K562 (cell line): Measurements from ENCODE around the gene CLASP1.

ENCODE experiments used
- POLR2A ChIP-seq: fragments of 450-650 bp; conservative IDR thresholded peaks from 2 replicates; pipeline ENCODE4 v1.6.1; 2016
- YY1 ChIP-seq, 3 experiments: IDR thresholded peaks; 2 replicates each; pipeline ENCODE4 v1.6.1; 2011; ENCODE audit warnings: low read length in 2 of 3, mild to moderate bottlenecking in 2 of 3, moderate library complexity in 2 of 3, borderline replicate concordance in 1 of 3, control low read depth in 1 of 3, low read depth in 1 of 3; ENCODE audit not compliant: insufficient read depth in 3 of 3, insufficient replicate concordance in 2 of 3, control insufficient read depth in 1 of 3, insufficient read length in 1 of 3; ENCODE audit errors: extremely low read depth in 1 of 3
- TF ChIP-seq, protein P1 (sequence below): fragments of 450-650 bp; IDR thresholded peaks from 2 replicates; pipeline ENCODE4 v1.6.1; 2014; ENCODE audit warnings: low read depth, mild to moderate bottlenecking, moderate library complexity, borderline replicate concordance

GRCh38 chr2:121367246-121367900 lies 281.9 kb downstream of the CLASP1 start:
- TF ChIP-seq, protein P1, sequence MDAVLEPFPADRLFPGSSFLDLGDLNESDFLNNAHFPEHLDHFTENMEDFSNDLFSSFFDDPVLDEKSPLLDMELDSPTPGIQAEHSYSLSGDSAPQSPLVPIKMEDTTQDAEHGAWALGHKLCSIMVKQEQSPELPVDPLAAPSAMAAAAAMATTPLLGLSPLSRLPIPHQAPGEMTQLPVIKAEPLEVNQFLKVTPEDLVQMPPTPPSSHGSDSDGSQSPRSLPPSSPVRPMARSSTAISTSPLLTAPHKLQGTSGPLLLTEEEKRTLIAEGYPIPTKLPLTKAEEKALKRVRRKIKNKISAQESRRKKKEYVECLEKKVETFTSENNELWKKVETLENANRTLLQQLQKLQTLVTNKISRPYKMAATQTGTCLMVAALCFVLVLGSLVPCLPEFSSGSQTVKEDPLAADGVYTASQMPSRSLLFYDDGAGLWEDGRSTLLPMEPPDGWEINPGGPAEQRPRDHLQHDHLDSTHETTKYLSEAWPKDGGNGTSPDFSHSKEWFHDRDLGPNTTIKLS = no peak
- TF ChIP-seq YY1 (IDR thresholded peaks at IDR 0.05; ENCODE audit: borderline replicate concordance in 1 of 3, control insufficient read depth in 1 of 3, extremely low read depth in 1 of 3, insufficient read depth in 3 of 3, insufficient read length in 1 of 3, insufficient replicate concordance in 2 of 3, low read depth in 1 of 3, low read length in 2 of 3) = no peak
- no peak for TF ChIP-seq POLR2A
